SK-N-SH (cell line): ENCODE measurements around the gene TXN. TPM values are rescaled to one million over a fixed set of nuclear protein-coding genes. Genes with fewer than 3 reads are reported as not detected.
A peak's percentile ranks its signal among the peaks of the same experiment; 100 is the strongest.

Experiments
- CTCF ChIA-PET: fragments of 300-600, 350-600 bp; formaldehyde crosslinking; extraction: SDS; loops from one replicate; lab custom pipeline; 2021; lab: Yijun Ruan, JAX
- POLR2A ChIA-PET: fragments of 350-600 bp; sonication (Branson Sonifier 250); formaldehyde crosslinking; extraction: SDS; loops from one replicate; lab custom pipeline; 2020; ENCODE audit warnings: antibody characterized with exemption, inconsistent platforms; lab: Yijun Ruan, JAX
- DNase-seq: peaks from one replicate; pipeline ENCODE4 v3.0.0; 2012
- H2AFZ ChIP-seq: fragments of 200-600 bp; sonication (generic); 2 replicates; pipeline ENCODE4 v1.8.1; 2016; ENCODE audit warnings: antibody characterized with exemption, mild to moderate bottlenecking, low read depth
- H3F3A ChIP-seq: fragments of 200-600 bp; sonication (generic); replicated peaks from 2 replicates; pipeline ENCODE3; 2016; ENCODE audit warnings: antibody characterized with exemption, mild to moderate bottlenecking; ENCODE audit not compliant: insufficient read depth
- H3K27ac ChIP-seq, 2 experiments: fragments of 200-500 bp in 1 of 2; fragments of 200-600 bp in 1 of 2; sonication (Bioruptor generic) in 1 of 2; sonication (generic), shearing (Covaris generic) in 1 of 2; 2 replicates each; pipeline versions ENCODE4 v1.5.1 to v1.6.1; 2014 to 2016; ENCODE audit warnings: low read depth in 2 of 2, inconsistent platforms in 1 of 2, low read length in 1 of 2, mild to moderate bottlenecking in 1 of 2, mixed read lengths in 1 of 2
- H3K27me3 ChIP-seq: fragments of 200-600 bp; sonication (generic), shearing (Covaris generic); 2 replicates; pipeline ENCODE4 v1.6.1; 2016; ENCODE audit warnings: mixed run types; ENCODE audit not compliant: insufficient read depth
- H3K36me3 ChIP-seq, 2 experiments: fragments of 200-500 bp in 1 of 2; fragments of 200-600 bp in 1 of 2; sonication (Bioruptor generic) in 1 of 2; sonication (generic) in 1 of 2; replicated peaks in 1 of 2; 2 replicates each; pipeline versions ENCODE3 to v1.5.1; 2014 to 2016; ENCODE audit warnings: low read length in 1 of 2, mild to moderate bottlenecking in 1 of 2; ENCODE audit not compliant: insufficient read depth in 2 of 2, control insufficient read depth in 1 of 2
- H3K4me1 ChIP-seq, 2 experiments: fragments of 200-500 bp in 1 of 2; fragments of 200-600 bp in 1 of 2; sonication (Bioruptor generic) in 1 of 2; sonication (generic), shearing (Covaris generic) in 1 of 2; 2 replicates each; pipeline versions ENCODE4 v1.5.1 to v1.6.1; 2014 to 2016; ENCODE audit warnings: low read depth in 1 of 2, low read length in 1 of 2, mixed run types in 1 of 2; ENCODE audit not compliant: insufficient read depth in 2 of 2, control insufficient read depth in 1 of 2
- H3K4me2 ChIP-seq: fragments of 200-600 bp; sonication (generic), shearing (Covaris generic); 2 replicates; pipeline ENCODE4 v1.6.1; 2017; ENCODE audit warnings: mixed run types
- H3K4me3 ChIP-seq, 2 experiments: fragments of 200-500 bp in 1 of 2; fragments of 200-600 bp in 1 of 2; sonication (Bioruptor generic) in 1 of 2; sonication (generic), shearing (Covaris generic) in 1 of 2; 2 replicates each; pipeline versions ENCODE4 v1.5.1 to v1.8.1; 2014 to 2016; ENCODE audit warnings: low read depth in 2 of 2, inconsistent platforms in 1 of 2, low read length in 1 of 2, mild to moderate bottlenecking in 1 of 2, mixed read lengths in 1 of 2, moderate library complexity in 1 of 2
- H3K79me2 ChIP-seq: fragments of 200-600 bp; sonication (generic); 2 replicates; pipeline ENCODE4 v1.8.1; 2017; ENCODE audit warnings: mild to moderate bottlenecking; ENCODE audit not compliant: insufficient read depth
- H3K9ac ChIP-seq: fragments of 200-600 bp; sonication (generic); 2 replicates; pipeline ENCODE4 v1.6.1; 2017; ENCODE audit warnings: mixed run types
- H3K9me2 ChIP-seq: fragments of 200-600 bp; sonication (generic); 2 replicates; pipeline ENCODE4 v1.6.1; 2017; ENCODE audit warnings: mixed run types
- H3K9me3 ChIP-seq: fragments of 200-600 bp; sonication (generic); 2 replicates; pipeline ENCODE4 v1.6.1; 2017; ENCODE audit warnings: mixed run types, mild to moderate bottlenecking, moderate library complexity
- H4K20me1 ChIP-seq: fragments of 200-600 bp; sonication (generic); 2 replicates; pipeline ENCODE4 v1.6.1; 2017; ENCODE audit warnings: mild to moderate bottlenecking, mixed run types; ENCODE audit not compliant: insufficient read depth
- CHD2 ChIP-seq: fragments of 150-350 bp; IDR thresholded peaks from 2 replicates; pipeline ENCODE4 v1.6.1; 2018; ENCODE audit warnings: low read length; ENCODE audit not compliant: partially characterized antibody
- ELF1 ChIP-seq: IDR thresholded peaks from 2 replicates; pipeline ENCODE4 v1.4.0; 2012
- EP300 ChIP-seq, 2 experiments: IDR thresholded peaks; 2 replicates each; pipeline versions ENCODE4 v1.4.0 to v1.6.1; 2012; ENCODE audit warnings: borderline replicate concordance in 1 of 2, low read depth in 1 of 2, low read length in 1 of 2
- EZH2phosphoT487 ChIP-seq: fragments of 200-600 bp; sonication (generic); IDR thresholded peaks from 2 replicates; pipeline ENCODE4 v1.6.1; 2017; ENCODE audit warnings: low read depth, mixed run types, mild to moderate bottlenecking, antibody characterized with exemption, moderate library complexity, borderline replicate concordance
- FOSL2 ChIP-seq: IDR thresholded peaks from 2 replicates; pipeline ENCODE4 v1.4.0; 2012; ENCODE audit warnings: low read depth, mild to moderate bottlenecking, moderate library complexity, borderline replicate concordance
- FOXJ3 ChIP-seq: sonication (generic); formaldehyde crosslinking; IDR thresholded peaks from 2 replicates; pipeline ENCODE4 v1.5.1; 2020; ENCODE audit warnings: mild to moderate bottlenecking, missing genetic modification reagents
- GABPA ChIP-seq: IDR thresholded peaks from 2 replicates; pipeline ENCODE4 v1.4.0; 2012; ENCODE audit warnings: low read depth, mild to moderate bottlenecking
- GATA2 ChIP-seq: sonication (generic); formaldehyde crosslinking; IDR thresholded peaks from 2 replicates; pipeline ENCODE4 v1.5.0; 2020; ENCODE audit warnings: mild to moderate bottlenecking, missing genetic modification reagents
- IRF3 ChIP-seq: fragments of 150-350 bp; IDR thresholded peaks from 2 replicates; pipeline ENCODE4 v1.6.1; 2016; ENCODE audit warnings: mild to moderate bottlenecking, low read depth, low read length
- MAX ChIP-seq: IDR thresholded peaks from 2 replicates; pipeline ENCODE4 v1.4.0; 2012; ENCODE audit warnings: low read depth
- MEF2A ChIP-seq: IDR thresholded peaks from 2 replicates; pipeline ENCODE4 v1.4.0; 2012; ENCODE audit warnings: low read depth, borderline replicate concordance
- NFIC ChIP-seq: IDR thresholded peaks from 2 replicates; pipeline ENCODE4 v1.4.0; 2012; ENCODE audit warnings: borderline replicate concordance
- PBX3 ChIP-seq: IDR thresholded peaks from 2 replicates; pipeline ENCODE4; 2012
- POLR2AphosphoS5 ChIP-seq: IDR thresholded peaks from 2 replicates; pipeline ENCODE4 v1.6.1; 2012; ENCODE audit warnings: low read depth, low read length
- RCOR1 ChIP-seq: fragments of 150-350 bp; IDR thresholded peaks from 2 replicates; pipeline ENCODE4 v1.6.1; 2017; ENCODE audit warnings: antibody characterized with exemption, low read length
- RFX5 ChIP-seq: IDR thresholded peaks from 2 replicates; pipeline ENCODE4 v1.6.1; 2012; ENCODE audit warnings: mild to moderate bottlenecking, improper control_type of control experiment, low read length
- SIN3A ChIP-seq: IDR thresholded peaks from 2 replicates; pipeline ENCODE4 v1.6.1; 2012; ENCODE audit warnings: low read depth, mild to moderate bottlenecking, low read length, moderate library complexity, borderline replicate concordance
- SMC3 ChIP-seq: IDR thresholded peaks from 2 replicates; pipeline ENCODE4 v1.6.1; 2012; ENCODE audit warnings: low read depth, low read length, improper control_type of control experiment
- TAF1 ChIP-seq: IDR thresholded peaks from 2 replicates; pipeline ENCODE4 v1.6.1; 2012; ENCODE audit warnings: low read depth, mild to moderate bottlenecking, low read length, moderate library complexity, borderline replicate concordance
- TCF12 ChIP-seq: IDR thresholded peaks from 2 replicates; pipeline ENCODE4 v1.4.0; 2012
- TEAD4 ChIP-seq: IDR thresholded peaks from 2 replicates; pipeline ENCODE4 v1.4.0; 2012; ENCODE audit warnings: mild to moderate bottlenecking, borderline replicate concordance; ENCODE audit not compliant: insufficient read depth
- USF1 ChIP-seq: IDR thresholded peaks from 2 replicates; pipeline ENCODE4 v1.4.0; 2012; ENCODE audit warnings: low read depth, borderline replicate concordance
- YY1 ChIP-seq: IDR thresholded peaks from 2 replicates; pipeline ENCODE4 v1.4.0; 2012; ENCODE audit warnings: low read depth, mild to moderate bottlenecking
- ZBTB33 ChIP-seq: IDR thresholded peaks from 2 replicates; pipeline ENCODE4 v1.4.0; 2012; ENCODE audit warnings: low read depth, borderline replicate concordance
- WGBS: methylation state at CpG from one replicate; pipeline ENCODE4 v1.1.6; 2017; ENCODE audit warnings: low lambda C conversion rate; 5-methylcytosine and 5-hydroxymethylcytosine counted together
- polyA plus RNA-seq, 3 experiments: library from polyadenylated mRNA; depleted of rRNA; stranded (reverse); fragments of >200 nt; gene quantifications; 2 replicates each; pipeline ENCODE4 v1.2.3, GENCODE V29; 2012

The TXN gene
- polyA plus RNA-seq, 1 of the 3 experiments (the other 2 are of a cell fraction) = 281 TPM

- TF ChIP-seq GABPA (no peak), GATA2 (no peak), RCOR1 (no peak), USF1 (peak; percentile 66), IRF3 (no peak), EZH2phosphoT487 (no peak), MEF2A (no peak), EP300 (IDR thresholded peaks at IDR 0.05; ENCODE audit: borderline replicate concordance in 1 of 2, low read depth in 1 of 2, low read length in 1 of 2) (no peak; a peak in 1 of 4 replicates)
These were observed at the start of gene TXN (continued) for GRCh38 chr9:110256380-110257096.

- Histone ChIP-seq H3K36me3 (no peaks in the 10 kb centered on the region), H3K9me2 (no peaks in the 10 kb centered on the region), H3K9me3 (no peaks in the 10 kb centered on the region), H3K9ac (no peak overlapping the region), H2AFZ (no peak overlapping the region), H3F3A (no peaks in the 10 kb centered on the region), H3K4me2 (no peak overlapping the region), H4K20me1 (no peaks in the 10 kb centered on the region), H3K4me1 (no peaks in the 10 kb centered on the region), H3K27me3 (no peaks in the 10 kb centered on the region), H3K27ac (no peak overlapping the region), H3K79me2 (no peaks in the 10 kb centered on the region), H3K4me3 (no peak overlapping the region)
- DNase-seq = no peak
- ChIA-PET POLR2A (no interaction called here), CTCF (no interaction called here)
- WGBS = 27% methylated on average over 1 of the region's 1 CpG
- TF ChIP-seq YY1 = no peak
- no peak for TF ChIP-seq TCF12
- no peak for TF ChIP-seq POLR2AphosphoS5
- TF ChIP-seq FOSL2 = no peak
- TF ChIP-seq GATA2 = no peak
- TF ChIP-seq SMC3 = no peak
- TF ChIP-seq GABPA = no peak
- TF ChIP-seq FOXJ3 (CRISPR knock-in tag) = no peak
- no peak for TF ChIP-seq SIN3A
- no peak for TF ChIP-seq CHD2
- TF ChIP-seq MAX = no peak
- TF ChIP-seq MEF2A = no peak
- TF ChIP-seq ZBTB33 = no peak
- TF ChIP-seq TEAD4 = no peak
- TF ChIP-seq NFIC = no peak
- TF ChIP-seq PBX3 = no peak
- TF ChIP-seq RFX5 = no peak
- no peak for TF ChIP-seq IRF3
- TF ChIP-seq TAF1 = no peak
- TF ChIP-seq ELF1 = no peak
These were observed 46.8 kb upstream of the TXN start for GRCh38 chr9:110303133-110303532.
